Stomach (tissue), 9 donors: ENCODE results near the gene JMJD4. TPM values are rescaled to one million over a fixed set of nuclear protein-coding genes. Genes with fewer than 3 reads are reported as not detected.

Experiments used
- DNase-seq, 2 donors: peaks; one replicate each; pipeline versions ENCODE4 v3.0.0 to v3.0.0-alpha.2; 2013 to 2019
- H3K27ac ChIP-seq, 5 donors: fragments of 200-600 bp in 4 of 5; sonication (generic) in 4 of 5; one replicate each; pipeline ENCODE4 v1.5.1; 2013 to 2019; ENCODE audit warnings: mild to moderate bottlenecking in 1 of 5, moderate library complexity in 1 of 5
- H3K27me3 ChIP-seq, 3 donors: fragments of 200-600 bp; sonication (generic); one replicate each; pipeline ENCODE4 v1.5.1; 2017 to 2019; ENCODE audit warnings: mixed run types in 1 of 3
- H3K36me3 ChIP-seq, 4 donors: fragments of 200-600 bp; sonication (generic); 1 replicate in 3 of 4; 2 replicates in 1 of 4; pipeline ENCODE4 v1.5.1; 2016 to 2019
- H3K4me1 ChIP-seq, 4 donors: fragments of 200-600 bp; sonication (generic); one replicate each; pipeline ENCODE4 v1.5.1; 2016 to 2019
- H3K4me3 ChIP-seq, 4 donors: fragments of 200-600 bp; sonication (generic) in 3 of 4; one replicate each; pipeline ENCODE4 v1.5.1; 2016 to 2019; ENCODE audit warnings: mild to moderate bottlenecking in 1 of 4
- H3K9me3 ChIP-seq, 4 donors: fragments of 200-600 bp; sonication (generic); one replicate each; pipeline ENCODE4 v1.5.1; 2016 to 2019
- EP300 ChIP-seq: sonication (generic); formaldehyde crosslinking; IDR thresholded peaks from one replicate; pipeline ENCODE4 v1.6.1; 2017; ENCODE audit warnings: antibody characterized with exemption
- POLR2A ChIP-seq, 4 donors: fragments of 450-650 bp; IDR thresholded peaks; one replicate each; pipeline ENCODE4 v1.6.1; 2016; ENCODE audit warnings: antibody characterized with exemption in 4 of 4, control low read depth in 2 of 4, mild to moderate bottlenecking in 1 of 4, moderate library complexity in 1 of 4
- POLR2AphosphoS5 ChIP-seq, 3 donors: sonication (generic); formaldehyde crosslinking; IDR thresholded peaks; one replicate each; pipeline ENCODE4 v1.6.1; 2016; ENCODE audit warnings: antibody characterized with exemption in 3 of 3
- WGBS, 5 donors: extraction: QIAGEN DNeasy Blood & Tissue Kit in 3 of 5; methylation state at CpG; one replicate each; pipeline versions ENCODE4 v1.1.5 to v1.1.7; 2013 to 2018; 5-methylcytosine and 5-hydroxymethylcytosine counted together
- intact Hi-C: fragments of 100-400 bp; cut with DNase I; formaldehyde crosslinking; loops from one replicate; pipeline ENCODE4 v1.15.1; 2023; ENCODE audit warnings: low total_unique reads
- polyA plus RNA-seq, 3 donors: library from polyadenylated mRNA; stranded (reverse); fragments of 200-250 nt; gene quantifications; one replicate each; pipeline ENCODE4 v1.2.3, GENCODE V29; 2013
- total RNA-seq, 5 donors: library from RNA; depleted of rRNA; stranded (reverse); fragments of >200 nt; gene quantifications; one replicate each; pipeline versions ENCODE4 v1.1.0 to v1.2.3, GENCODE V29; 2014 to 2016
- TF ChIP-seq, protein P1 (sequence below), 7 experiments: fragments of 450-650 bp in 4 of 7; fragments of 200-600 bp in 3 of 7; sonication (generic) in 3 of 7; IDR thresholded peaks; one replicate each; pipeline ENCODE4 v1.5.1; 2016 to 2019; ENCODE audit warnings: antibody characterized with exemption in 7 of 7, control low read depth in 2 of 7, mild to moderate bottlenecking in 1 of 7
- donor health status: healthy with polysubstance abuse.
- donor health status: Bipolar disorder and iron deficiency.
- donor health status: healthy.

JMJD4 gene
- total and polyA plus RNA-seq, 8 donors = 2.3 to 26.8 (median 11.3) TPM

DNA sequence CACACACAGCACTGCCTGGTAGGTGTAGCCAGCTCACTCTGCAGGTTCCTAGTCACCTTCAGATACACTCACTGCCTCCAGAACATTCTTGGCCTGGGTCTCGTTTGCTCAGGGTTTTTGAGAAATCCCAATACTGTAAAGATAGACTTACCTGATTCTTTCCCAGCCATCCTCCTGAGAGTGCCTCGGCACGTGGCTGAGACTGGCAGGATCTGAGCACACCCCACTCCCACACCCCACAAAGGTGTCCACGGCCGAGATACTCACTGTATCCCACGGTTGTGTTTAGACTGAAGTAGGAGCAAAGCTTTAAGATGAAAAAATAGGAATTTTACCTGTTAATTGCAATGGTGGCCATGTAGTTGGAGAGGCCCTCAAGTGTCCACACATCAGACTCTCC lies 33.5 kb upstream of the JMJD4 start:
- no peaks in the 10 kb centered on the region for H3K27me3 ChIP-seq
- 84 to 96% (median 94%) methylated on average over 6 of the region's 6 CpGs for WGBS, 5 donors
- no peaks in the 10 kb centered on the region for H3K9me3 ChIP-seq
- DNase-seq = no peak
- peaks cover 0 to 29% (median 12%) of the 10 kb centered on the region in 4 donors for H3K4me1 ChIP-seq
- TF ChIP-seq POLR2A (IDR thresholded peaks at IDR 0.05) = no peak
- intact Hi-C loops = no loop called here
- peaks cover 29 to 89% (median 78%) of the 10 kb centered on the region in 4 donors for H3K36me3 ChIP-seq
- no peak overlapping the region for H3K27ac ChIP-seq
- no peak overlapping the region for H3K4me3 ChIP-seq

DNA sequence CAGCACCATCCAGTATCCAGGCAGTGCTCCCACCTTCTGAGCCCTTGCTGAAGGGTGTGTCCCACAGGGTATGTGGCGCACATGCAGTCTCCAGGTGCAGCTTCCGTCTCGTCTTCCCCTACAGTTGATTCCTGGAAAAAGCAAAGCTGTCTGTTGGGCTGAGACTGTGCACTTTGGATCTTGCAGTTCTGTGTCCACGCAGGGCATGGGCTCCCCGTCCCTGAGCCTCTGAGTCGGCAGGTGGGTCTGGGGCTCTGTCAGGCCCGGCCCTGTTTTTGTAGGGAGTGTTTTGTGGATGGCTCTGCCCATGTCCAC lies 33.0 kb upstream of the JMJD4 start:
- intact Hi-C loops = no loop called here
- no peak for DNase-seq
- 87 to 94% (median 91%) methylated on average over 7 of the region's 7 CpGs for WGBS, 5 donors

DNA sequence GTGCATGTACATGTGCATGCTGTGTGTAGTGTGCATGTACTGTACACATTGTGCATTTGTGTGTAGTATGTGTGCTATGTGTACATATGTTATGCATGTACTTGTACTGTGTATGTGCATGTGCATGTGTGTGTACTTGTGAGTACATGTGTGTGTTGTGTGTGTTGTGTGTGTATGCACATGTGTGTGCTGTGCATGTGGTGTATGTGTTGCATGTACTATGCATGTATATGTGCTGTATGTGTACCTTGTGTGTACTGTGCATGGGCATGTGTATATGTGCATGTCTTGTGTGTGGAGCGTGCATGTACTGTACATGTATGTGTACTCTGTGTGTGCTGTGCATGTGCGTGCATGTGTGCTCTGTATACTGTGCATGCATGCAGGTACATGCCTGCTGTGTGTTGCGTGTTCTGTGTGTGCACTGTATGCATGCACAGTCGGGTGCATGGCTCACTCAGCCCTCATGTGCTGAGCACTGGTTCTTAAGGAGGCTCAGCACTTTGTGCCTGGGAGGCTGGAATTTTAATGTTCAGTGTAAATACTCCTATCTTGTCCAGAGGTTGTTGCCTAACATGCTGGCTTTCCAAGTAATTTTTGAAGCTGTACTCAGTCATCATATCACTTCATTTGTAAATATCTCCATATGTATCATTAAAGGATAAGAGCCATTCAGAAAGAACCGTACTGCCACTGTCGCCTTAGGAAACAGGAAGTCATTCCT lies 32.5 kb upstream of the JMJD4 start:
- no peaks in the 10 kb centered on the region for H3K27me3 ChIP-seq
- H3K9me3 ChIP-seq = no peaks in the 10 kb centered on the region
- peaks cover 29 to 85% (median 79%) of the 10 kb centered on the region in 4 donors for H3K36me3 ChIP-seq
- H3K4me3 ChIP-seq = no peak overlapping the region
- intact Hi-C loops = no loop called here
- peaks cover 7 to 39% (median 22%) of the 10 kb centered on the region in 4 donors for H3K4me1 ChIP-seq
- no peak for DNase-seq
- WGBS, 5 donors = 83 to 92% (median 89%) methylated on average over 6 of the region's 6 CpGs
- H3K27ac ChIP-seq = no peak overlapping the region
- TF ChIP-seq POLR2AphosphoS5 (IDR thresholded peaks at IDR 0.05) (no peak), POLR2A (IDR thresholded peaks at IDR 0.05) (no peak), EP300 (no peak)
- TF ChIP-seq, protein P1, sequence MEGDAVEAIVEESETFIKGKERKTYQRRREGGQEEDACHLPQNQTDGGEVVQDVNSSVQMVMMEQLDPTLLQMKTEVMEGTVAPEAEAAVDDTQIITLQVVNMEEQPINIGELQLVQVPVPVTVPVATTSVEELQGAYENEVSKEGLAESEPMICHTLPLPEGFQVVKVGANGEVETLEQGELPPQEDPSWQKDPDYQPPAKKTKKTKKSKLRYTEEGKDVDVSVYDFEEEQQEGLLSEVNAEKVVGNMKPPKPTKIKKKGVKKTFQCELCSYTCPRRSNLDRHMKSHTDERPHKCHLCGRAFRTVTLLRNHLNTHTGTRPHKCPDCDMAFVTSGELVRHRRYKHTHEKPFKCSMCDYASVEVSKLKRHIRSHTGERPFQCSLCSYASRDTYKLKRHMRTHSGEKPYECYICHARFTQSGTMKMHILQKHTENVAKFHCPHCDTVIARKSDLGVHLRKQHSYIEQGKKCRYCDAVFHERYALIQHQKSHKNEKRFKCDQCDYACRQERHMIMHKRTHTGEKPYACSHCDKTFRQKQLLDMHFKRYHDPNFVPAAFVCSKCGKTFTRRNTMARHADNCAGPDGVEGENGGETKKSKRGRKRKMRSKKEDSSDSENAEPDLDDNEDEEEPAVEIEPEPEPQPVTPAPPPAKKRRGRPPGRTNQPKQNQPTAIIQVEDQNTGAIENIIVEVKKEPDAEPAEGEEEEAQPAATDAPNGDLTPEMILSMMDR (IDR thresholded peaks at IDR 0.05) = no peak

More for the DNA sequence above, 33.0 kb upstream of the JMJD4 start:
- no peak for TF ChIP-seq POLR2AphosphoS5 (IDR thresholded peaks at IDR 0.05)
- H3K36me3 ChIP-seq = peaks cover 29 to 88% (median 79%) of the 10 kb centered on the region in 4 donors
- H3K27me3 ChIP-seq = no peaks in the 10 kb centered on the region
- H3K9me3 ChIP-seq = no peaks in the 10 kb centered on the region
- H3K4me3 ChIP-seq = no peak overlapping the region
- H3K27ac ChIP-seq = no peak overlapping the region
- H3K4me1 ChIP-seq = peaks cover 2 to 34% (median 17%) of the 10 kb centered on the region in 4 donors

DNA sequence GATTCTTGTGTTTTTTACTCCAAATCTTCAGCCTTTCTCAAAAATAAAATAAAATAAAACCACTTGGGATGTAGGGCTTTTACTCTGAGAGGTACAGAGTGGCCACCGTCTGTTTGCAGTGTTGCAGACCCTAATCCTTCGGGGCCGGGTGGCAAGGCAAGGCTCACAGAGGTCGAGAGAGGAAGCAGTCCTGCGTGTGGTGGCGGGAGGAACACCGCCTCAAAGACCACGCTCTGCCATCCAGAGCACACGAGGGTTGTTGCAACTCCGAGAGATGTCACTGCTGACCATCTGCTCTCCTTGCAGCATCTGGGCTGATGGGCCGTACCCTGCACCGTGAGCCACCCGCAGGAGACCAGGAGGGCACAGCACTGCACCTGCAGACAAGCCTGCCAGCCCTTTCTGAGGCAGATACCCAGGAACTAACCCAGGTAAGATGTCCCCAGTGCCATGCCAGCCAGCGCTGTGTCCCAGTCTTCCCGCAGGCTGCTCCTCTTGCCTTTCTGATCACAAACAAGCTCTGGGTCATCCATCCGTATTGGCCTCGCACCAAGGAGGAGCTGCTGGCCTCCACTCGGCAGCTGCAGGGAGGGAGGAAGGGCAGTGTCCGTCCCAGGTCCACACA lies 31.7 kb upstream of the JMJD4 start:
- no peak for DNase-seq
- WGBS, 5 donors = 78 to 84% (median 80%) methylated on average over 19 of the region's 19 CpGs
- peaks cover 15 to 47% (median 30%) of the 10 kb centered on the region in 4 donors for H3K4me1 ChIP-seq
- H3K36me3 ChIP-seq = peaks cover 29 to 79% (median 77%) of the 10 kb centered on the region in 4 donors
- H3K27ac ChIP-seq = no peak overlapping the region
- intact Hi-C loops = no loop called here
- no peak overlapping the region for H3K4me3 ChIP-seq
- no peaks in the 10 kb centered on the region for H3K27me3 ChIP-seq
- TF ChIP-seq EP300 (no peak), POLR2AphosphoS5 (IDR thresholded peaks at IDR 0.05) (no peak), POLR2A (IDR thresholded peaks at IDR 0.05) (no peak)
- TF ChIP-seq, protein P1 (IDR thresholded peaks at IDR 0.05) = no peak
- H3K9me3 ChIP-seq = no peaks in the 10 kb centered on the region

DNA sequence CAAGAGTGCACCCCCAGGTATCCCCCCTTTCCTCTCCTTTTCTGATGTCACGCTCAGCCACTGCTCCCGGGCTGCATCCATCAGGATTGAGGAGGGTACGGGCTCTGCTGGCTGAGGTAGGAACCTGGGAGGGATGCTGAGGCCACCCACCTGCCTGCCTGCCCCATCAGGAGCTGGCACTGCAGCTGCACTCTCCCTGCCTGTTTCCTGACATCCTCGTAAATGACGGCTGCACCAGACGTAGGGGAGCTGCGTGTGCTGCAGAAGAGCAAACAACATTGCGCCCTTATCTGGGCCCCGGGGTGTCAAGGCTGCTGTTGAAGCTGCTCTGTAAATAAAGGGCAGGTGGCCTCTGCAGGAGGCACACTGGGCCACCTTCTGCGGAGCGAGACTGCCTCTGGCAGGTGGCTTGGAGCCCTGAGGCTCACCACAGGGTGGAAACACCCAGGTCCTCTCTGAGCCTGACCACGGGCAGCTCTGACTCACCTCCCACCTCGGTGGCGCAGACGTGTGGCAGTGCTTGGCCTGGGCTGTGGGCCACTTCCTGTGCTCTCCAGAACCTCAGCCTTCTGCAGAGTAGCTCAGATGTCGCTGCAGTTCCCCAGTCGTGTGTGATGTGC lies 31.0 kb upstream of the JMJD4 start:
- Histone ChIP-seq H3K36me3 (peaks cover 29 to 79% (median 77%) of the 10 kb centered on the region in 4 donors), H3K27ac (peak overlapping the region in 2 of 5 donors; percentile 10 to 37), H3K4me3 (no peak overlapping the region), H3K4me1 (peaks cover 15 to 50% (median 31%) of the 10 kb centered on the region in 4 donors), H3K27me3 (no peaks in the 10 kb centered on the region), H3K9me3 (no peaks in the 10 kb centered on the region)
- 35 to 52% (median 48%) methylated on average over 9 to 17 of the region's 17 CpGs for WGBS, 5 donors
- intact Hi-C loops = no loop called here
- TF ChIP-seq, protein P1 (IDR thresholded peaks at IDR 0.05) = no peak
- TF ChIP-seq EP300 (no peak), POLR2A (IDR thresholded peaks at IDR 0.05) (no peak), POLR2AphosphoS5 (IDR thresholded peaks at IDR 0.05) (no peak)
- DNase-seq = peak; percentile 60 to 69
